Dendritic cell treated with granulocyte-macrophage colony-stimulating factor and Interleukin-4, amounts not matched to agents 40 ng/mL and 50 ng/mL, for 4 days (primary cell): ENCODE data around the gene COL4A6.
"Not testable (repeated sequence)": the region's sequence is repeated elsewhere in the genome, so short reads cannot be mapped to it uniquely, and the experiment has no call there.

Experiments used
- H3K27ac Mint-ChIP-seq: one replicate; pipeline ENCODE4 v1.8.0; 2022; ENCODE audit warnings: mild to moderate bottlenecking, mixed read lengths
- H3K27me3 Mint-ChIP-seq: one replicate; pipeline ENCODE4 v1.8.0; 2022; ENCODE audit warnings: mild to moderate bottlenecking, mixed read lengths
- H3K36me3 Mint-ChIP-seq: one replicate; pipeline ENCODE4 v1.8.0; 2022; ENCODE audit warnings: low read depth, mixed read lengths
- H3K4me1 Mint-ChIP-seq: one replicate; pipeline ENCODE4 v1.8.0; 2022; ENCODE audit warnings: low read depth, mixed read lengths
- H3K4me3 Mint-ChIP-seq: one replicate; pipeline ENCODE4 v1.8.0; 2022; ENCODE audit warnings: mild to moderate bottlenecking, moderate library complexity, mixed read lengths
- H3K9me3 Mint-ChIP-seq: one replicate; pipeline ENCODE4 v1.8.0; 2022; ENCODE audit warnings: mixed read lengths
- intact Hi-C: fragments of 100-400 bp; cut with micrococcal nuclease; formaldehyde crosslinking; loops from one replicate; pipeline ENCODE4 v1.15.0; 2022

COL4A6 gene

DNA sequence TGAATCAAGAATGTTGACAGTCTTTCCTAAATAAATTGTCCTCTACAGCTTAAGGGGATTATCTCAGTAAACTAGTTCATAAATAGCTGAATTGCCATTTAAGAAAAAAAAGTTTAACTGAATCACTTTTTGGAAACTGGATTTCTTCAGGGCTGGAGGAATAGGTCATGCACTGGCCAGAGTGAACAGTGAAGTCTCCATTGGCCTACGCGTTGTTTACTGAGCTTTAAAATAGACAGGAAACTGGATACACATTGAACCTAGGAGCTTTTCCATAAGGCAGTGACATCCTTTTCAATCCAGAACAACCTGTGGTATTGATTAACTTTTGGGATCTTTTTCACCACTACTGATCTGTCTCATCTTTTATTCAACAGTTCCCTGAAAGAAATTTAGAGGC lies 58.0 kb downstream of the COL4A6 start:
- Mint-ChIP-seq H3K27ac (no peak overlapping the region), H3K9me3 (no peaks in the 10 kb centered on the region)

DNA sequence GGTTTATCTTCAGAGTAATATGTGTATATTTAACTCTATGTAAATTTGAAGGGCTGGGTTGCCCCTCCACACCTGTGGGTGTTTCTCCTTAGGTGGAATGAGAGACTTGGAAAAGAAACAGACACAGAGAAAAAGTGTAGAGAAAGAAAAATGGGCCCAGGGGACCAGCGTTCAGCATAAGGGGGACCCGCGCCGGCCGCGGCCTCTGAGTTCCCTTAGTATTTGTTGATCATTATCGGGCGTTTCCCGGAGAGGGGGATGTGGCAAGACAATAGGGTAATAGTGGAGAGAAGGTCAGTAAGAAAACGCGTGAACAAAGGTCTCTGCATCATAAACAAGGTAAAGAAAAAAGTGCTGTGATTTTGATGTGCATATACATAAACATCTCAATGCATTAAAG lies 61.4 kb downstream of the COL4A6 start:
- H3K4me3 Mint-ChIP-seq, intact Hi-C loops, H3K27ac Mint-ChIP-seq, H3K9me3 Mint-ChIP-seq, H3K36me3 Mint-ChIP-seq, H3K27me3 Mint-ChIP-seq, H3K4me1 Mint-ChIP-seq: not testable (repeated sequence)

More for the DNA sequence above, 58.0 kb downstream of the COL4A6 start:
- H3K36me3 Mint-ChIP-seq = no peaks in the 10 kb centered on the region
- no peak overlapping the region for H3K4me3 Mint-ChIP-seq
- no peaks in the 10 kb centered on the region for H3K27me3 Mint-ChIP-seq
- H3K4me1 Mint-ChIP-seq = no peaks in the 10 kb centered on the region
- intact Hi-C loops = no loop called here

DNA sequence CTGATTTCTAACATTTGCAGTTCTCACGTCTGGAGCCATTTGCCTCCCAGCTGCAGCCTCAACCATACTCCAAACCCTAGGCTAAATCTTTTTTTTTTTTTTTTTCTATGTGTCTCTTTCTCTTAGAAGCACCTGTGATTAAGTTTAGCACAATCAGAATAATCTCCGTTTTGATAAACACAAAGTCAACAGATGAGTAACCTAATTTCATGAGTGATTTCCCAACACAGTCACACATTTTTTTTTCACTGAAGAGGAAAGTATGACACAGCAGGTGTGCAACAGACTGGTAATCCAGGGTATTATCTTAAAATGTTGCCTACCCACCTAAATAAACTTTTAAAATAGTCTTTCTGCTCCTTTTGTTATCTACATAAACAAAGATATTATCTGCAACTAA lies 62.6 kb downstream of the COL4A6 start:
- intact Hi-C loops, H3K4me3 Mint-ChIP-seq, H3K4me1 Mint-ChIP-seq: not testable (repeated sequence)

DNA sequence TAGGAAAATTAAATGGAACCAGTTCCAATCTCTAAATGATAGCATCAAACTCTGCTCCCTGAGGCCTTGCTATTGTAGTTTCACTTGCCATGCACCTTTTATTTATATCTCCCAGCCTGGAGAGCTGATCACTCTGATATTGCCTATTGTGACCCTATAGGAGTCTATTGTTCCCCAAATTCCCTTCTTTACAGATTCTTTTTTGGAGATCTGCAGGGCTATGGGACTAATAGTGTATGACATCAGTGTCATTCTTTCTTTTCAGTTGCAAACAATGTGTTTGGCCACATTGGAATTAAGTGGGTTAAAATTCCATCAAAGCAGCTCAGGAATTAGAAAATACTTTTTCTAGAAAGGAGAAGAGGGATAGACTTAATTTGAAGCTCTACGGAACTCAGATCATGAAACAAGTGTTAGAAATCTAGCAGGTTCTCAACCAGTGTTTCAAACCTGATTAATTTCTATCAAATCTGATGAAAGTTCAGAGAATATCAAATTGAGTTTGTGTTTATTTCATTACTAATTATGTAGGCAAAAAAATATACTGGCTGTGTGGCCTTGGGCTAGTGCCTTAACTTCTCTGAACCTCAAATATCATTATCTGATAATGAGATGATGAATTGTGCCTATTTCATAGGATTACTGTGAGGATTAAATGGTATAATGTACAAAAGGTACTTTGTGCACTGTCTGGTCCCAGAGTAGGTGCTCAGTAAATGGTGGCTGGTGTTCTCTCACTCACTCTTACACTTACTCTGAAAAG lies 71.4 kb downstream of the COL4A6 start:
- H3K36me3 Mint-ChIP-seq = no peaks in the 10 kb centered on the region
- H3K27ac Mint-ChIP-seq = no peak overlapping the region
- H3K27me3 Mint-ChIP-seq = no peaks in the 10 kb centered on the region
- H3K4me1 Mint-ChIP-seq = no peaks in the 10 kb centered on the region
- H3K9me3 Mint-ChIP-seq = no peaks in the 10 kb centered on the region
- H3K4me3 Mint-ChIP-seq = no peak overlapping the region
- intact Hi-C loops = no loop called here

More for the DNA sequence above, 62.6 kb downstream of the COL4A6 start:
- not testable (repeated sequence) for H3K27ac Mint-ChIP-seq, H3K27me3 Mint-ChIP-seq, H3K36me3 Mint-ChIP-seq, H3K9me3 Mint-ChIP-seq

DNA sequence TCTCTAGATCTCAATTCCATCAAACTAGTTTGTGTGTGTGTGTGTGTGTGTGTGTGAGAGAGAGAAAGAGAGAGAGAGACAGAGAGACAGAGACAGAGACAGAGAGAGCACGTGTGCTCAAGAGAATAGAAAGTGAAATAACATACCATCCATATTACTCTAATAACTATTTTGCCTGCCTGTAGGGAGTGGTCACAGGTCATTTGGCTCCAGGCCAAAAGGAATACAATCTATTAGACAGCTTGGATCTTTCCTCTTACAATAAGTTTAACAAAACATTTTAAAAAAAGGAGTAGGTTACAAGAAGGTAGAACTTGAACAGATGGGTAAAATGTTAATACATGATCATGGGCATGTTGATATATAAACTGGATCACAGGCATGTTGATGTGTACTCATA lies 76.2 kb downstream of the COL4A6 start:
- intact Hi-C loops = no loop called here
- no peak overlapping the region for H3K27ac Mint-ChIP-seq
- no peaks in the 10 kb centered on the region for H3K4me1 Mint-ChIP-seq
- no peaks in the 10 kb centered on the region for H3K27me3 Mint-ChIP-seq
- H3K4me3 Mint-ChIP-seq = no peak overlapping the region
- H3K9me3 Mint-ChIP-seq = no peaks in the 10 kb centered on the region
- H3K36me3 Mint-ChIP-seq = no peaks in the 10 kb centered on the region

DNA sequence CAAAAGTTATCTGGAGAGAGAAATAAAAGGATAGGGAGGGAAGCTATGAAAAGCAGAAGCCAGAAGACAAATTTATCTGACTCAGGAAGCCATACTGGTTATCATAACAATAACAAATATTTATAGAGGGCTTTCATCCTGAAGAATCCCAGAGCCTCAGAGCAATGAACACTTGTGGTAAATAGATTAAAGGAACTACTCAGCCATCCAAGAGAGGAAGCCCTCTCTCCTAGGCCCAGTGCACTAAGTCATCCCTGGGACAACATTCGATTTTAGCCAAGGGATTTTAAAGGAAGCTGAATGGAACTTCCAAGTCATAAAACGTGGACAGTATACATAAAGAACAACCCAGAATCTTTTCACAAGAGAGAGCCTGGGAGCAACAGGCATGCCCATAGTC lies 76.9 kb downstream of the COL4A6 start:
- H3K4me3 Mint-ChIP-seq = no peak overlapping the region
- no peak overlapping the region for H3K27ac Mint-ChIP-seq
- intact Hi-C loops = no loop called here
- no peaks in the 10 kb centered on the region for H3K36me3 Mint-ChIP-seq
- H3K4me1 Mint-ChIP-seq = no peaks in the 10 kb centered on the region
- H3K27me3 Mint-ChIP-seq = no peaks in the 10 kb centered on the region
- no peaks in the 10 kb centered on the region for H3K9me3 Mint-ChIP-seq

DNA sequence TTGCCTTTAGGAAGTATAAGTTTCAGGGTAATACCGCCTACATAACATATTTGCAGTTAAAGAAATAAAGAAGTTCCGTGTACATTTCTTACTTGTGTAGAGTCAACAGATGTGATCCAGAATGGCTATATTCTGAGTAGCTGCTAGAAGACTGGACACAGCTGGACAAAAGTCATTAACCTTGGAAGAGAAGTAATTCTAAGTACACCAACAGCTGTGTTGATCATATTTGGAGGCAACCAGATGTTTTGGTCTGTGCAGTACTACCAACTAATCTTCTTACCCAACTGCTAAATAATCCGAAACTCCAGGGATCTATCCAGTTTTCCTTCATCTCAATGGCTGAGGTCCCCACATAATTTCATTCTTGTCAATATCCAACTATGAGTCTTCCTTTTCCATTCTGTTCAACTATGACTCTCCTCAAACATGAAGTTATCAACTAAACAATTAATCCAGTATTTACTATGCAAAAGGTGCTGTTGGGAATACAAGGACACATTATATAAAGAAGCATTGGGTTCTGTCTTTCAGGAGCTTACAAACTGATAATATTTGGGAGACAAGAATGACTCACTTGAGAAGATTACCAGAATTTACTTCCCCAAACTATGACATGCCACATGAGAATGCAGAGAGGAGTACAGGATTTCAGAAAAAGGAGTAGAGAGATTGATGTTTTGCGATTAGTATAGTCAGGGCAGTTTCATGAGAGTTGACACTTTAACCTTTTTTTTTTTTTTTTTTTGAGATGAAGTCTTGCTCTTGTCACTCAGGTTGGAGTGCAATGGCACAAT lies 78.2 kb downstream of the COL4A6 start:
- H3K4me3 Mint-ChIP-seq = no peak overlapping the region
- no peaks in the 10 kb centered on the region for H3K4me1 Mint-ChIP-seq
- H3K36me3 Mint-ChIP-seq = no peaks in the 10 kb centered on the region
- H3K27me3 Mint-ChIP-seq = no peaks in the 10 kb centered on the region
- intact Hi-C loops = no loop called here
- H3K27ac Mint-ChIP-seq = no peak overlapping the region
- no peaks in the 10 kb centered on the region for H3K9me3 Mint-ChIP-seq

DNA sequence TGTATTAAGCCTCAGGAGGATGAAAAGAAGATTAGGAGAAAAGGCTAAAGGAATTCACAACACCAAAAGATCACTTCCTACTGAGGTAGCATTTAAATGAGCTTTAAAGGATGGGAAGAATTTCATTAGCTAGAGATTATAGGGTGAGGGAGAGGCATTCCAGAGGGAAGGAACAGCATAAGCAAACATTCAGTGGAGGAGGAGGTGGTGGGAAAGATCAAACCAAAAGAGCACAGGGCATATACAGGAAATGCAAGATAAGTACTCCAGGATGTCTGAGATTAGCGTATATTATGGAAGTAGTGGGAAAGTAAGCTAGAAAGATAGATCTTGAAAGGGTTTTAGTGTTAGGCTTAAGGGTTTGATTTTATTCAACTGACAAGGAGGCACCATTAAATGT lies 84.8 kb downstream of the COL4A6 start:
- intact Hi-C loops = no loop called here
- Mint-ChIP-seq H3K27me3 (no peaks in the 10 kb centered on the region), H3K4me1 (no peaks in the 10 kb centered on the region), H3K36me3 (no peaks in the 10 kb centered on the region), H3K4me3 (no peak overlapping the region), H3K27ac (no peak overlapping the region), H3K9me3 (no peaks in the 10 kb centered on the region)

DNA sequence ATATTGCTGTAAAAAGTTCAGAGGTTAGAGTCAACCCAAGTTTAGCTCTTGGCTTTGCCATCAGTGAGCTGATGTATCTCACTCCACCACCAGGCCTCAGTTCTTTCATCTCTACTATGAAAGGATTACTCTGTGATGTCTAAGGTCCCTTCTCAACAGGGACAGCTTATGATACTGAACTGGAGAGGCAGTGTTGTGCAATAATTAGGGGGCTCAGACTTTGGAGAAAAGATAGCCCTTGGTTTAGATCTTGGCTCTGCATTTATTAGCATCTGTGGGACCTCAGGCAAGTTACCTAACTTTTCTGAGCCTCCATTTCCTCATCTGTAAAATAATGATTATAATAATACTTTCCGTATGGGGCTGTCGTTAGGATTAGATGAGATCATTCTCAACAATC lies 89.0 kb downstream of the COL4A6 start:
- intact Hi-C loops = no loop called here
- Mint-ChIP-seq H3K27me3 (no peaks in the 10 kb centered on the region), H3K36me3 (no peaks in the 10 kb centered on the region), H3K4me3 (no peak overlapping the region), H3K4me1 (no peaks in the 10 kb centered on the region), H3K9me3 (no peaks in the 10 kb centered on the region), H3K27ac (no peak overlapping the region)

DNA sequence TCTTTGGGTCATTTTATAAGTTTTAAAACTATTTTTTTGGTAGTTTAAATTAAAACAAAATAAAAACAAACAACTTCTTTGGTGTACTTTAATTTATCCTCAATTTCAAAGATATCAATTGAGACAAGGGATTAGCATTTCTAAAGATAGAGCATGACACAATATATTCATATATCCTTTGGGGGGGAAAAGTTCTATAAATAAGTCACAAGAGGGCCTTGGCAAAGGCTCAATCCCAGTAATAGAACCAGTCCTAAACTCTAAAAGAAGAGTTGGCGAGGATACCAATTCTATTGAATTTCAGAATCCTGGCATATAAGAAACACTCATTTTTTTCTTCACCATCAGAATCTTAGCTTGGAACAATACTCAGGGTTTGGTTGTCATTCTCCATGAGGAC lies 89.7 kb downstream of the COL4A6 start:
- no peak overlapping the region for H3K4me3 Mint-ChIP-seq
- intact Hi-C loops = no loop called here
- no peaks in the 10 kb centered on the region for H3K9me3 Mint-ChIP-seq
- no peaks in the 10 kb centered on the region for H3K36me3 Mint-ChIP-seq
- H3K27me3 Mint-ChIP-seq = no peaks in the 10 kb centered on the region
- no peak overlapping the region for H3K27ac Mint-ChIP-seq
- H3K4me1 Mint-ChIP-seq = no peaks in the 10 kb centered on the region

DNA sequence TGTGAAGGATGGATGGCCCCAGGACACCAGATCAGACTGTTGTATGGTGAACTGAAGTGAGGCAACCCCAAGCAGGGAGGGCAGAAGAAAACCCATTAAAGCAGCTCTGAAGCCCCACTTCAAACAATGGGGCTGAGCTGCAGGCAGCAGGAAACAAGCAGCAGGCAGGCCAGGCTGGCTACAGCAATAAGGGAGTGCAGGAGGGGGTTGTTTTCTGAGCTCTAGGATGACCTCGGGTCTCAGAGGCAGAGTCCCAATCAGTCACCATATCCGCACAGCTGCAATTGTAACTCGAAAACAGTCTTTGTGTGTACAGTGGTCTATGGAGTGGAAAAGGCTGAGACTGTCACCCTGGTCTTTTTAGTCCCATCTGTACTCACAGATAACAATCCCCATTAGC lies 90.4 kb downstream of the COL4A6 start:
- intact Hi-C loops = no loop called here
- no peak overlapping the region for H3K27ac Mint-ChIP-seq
- no peak overlapping the region for H3K4me3 Mint-ChIP-seq
- H3K9me3 Mint-ChIP-seq = no peaks in the 10 kb centered on the region
- H3K36me3 Mint-ChIP-seq = no peaks in the 10 kb centered on the region
- H3K4me1 Mint-ChIP-seq = no peaks in the 10 kb centered on the region
- H3K27me3 Mint-ChIP-seq = no peaks in the 10 kb centered on the region

DNA sequence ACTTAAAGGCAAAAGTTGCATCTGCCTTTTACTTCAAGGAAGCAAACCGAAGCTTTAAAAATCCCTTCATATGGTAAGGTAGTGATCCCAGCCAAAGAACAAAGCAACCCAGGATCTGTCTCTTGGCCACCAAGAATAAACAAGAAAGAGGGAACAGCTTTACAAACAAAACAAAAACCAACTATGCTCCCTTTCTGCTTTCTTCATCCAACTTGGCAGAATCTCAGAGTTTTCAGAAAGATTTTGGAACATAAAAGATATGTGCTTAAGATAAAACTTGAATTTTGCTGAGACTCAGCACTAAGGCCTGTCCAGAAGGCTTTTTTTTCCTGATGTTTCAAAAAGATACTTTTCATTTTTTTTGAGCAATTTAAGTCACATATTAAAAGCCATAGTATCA lies 94.0 kb downstream of the COL4A6 start:
- intact Hi-C loops = no loop called here
- Mint-ChIP-seq H3K36me3 (no peaks in the 10 kb centered on the region), H3K9me3 (no peaks in the 10 kb centered on the region), H3K27ac (no peak overlapping the region), H3K27me3 (no peaks in the 10 kb centered on the region), H3K4me3 (no peak overlapping the region), H3K4me1 (no peaks in the 10 kb centered on the region)

DNA sequence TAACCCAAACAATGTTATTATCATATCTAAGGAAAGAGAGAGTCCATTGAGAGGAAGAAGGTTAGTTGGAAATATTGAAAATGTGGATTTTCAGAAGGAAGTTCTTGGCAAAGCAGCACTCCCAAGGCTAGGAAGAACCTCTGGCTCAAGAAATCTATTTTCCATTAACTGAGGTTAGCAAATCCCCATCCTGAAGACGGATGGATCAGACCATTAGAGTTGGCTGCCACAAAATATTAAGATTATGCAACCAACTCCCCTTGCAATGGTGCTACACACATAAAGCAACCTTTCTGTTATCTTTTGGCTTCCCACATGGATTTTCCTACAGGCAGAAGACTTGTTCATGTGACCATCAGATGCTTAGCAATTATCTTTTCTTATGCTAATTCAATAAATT lies 96.3 kb downstream of the COL4A6 start:
- Mint-ChIP-seq H3K4me1 (no peaks in the 10 kb centered on the region), H3K27ac (no peak overlapping the region), H3K4me3 (no peak overlapping the region), H3K27me3 (no peaks in the 10 kb centered on the region), H3K36me3 (no peaks in the 10 kb centered on the region), H3K9me3 (no peaks in the 10 kb centered on the region)
- intact Hi-C loops = no loop called here

DNA sequence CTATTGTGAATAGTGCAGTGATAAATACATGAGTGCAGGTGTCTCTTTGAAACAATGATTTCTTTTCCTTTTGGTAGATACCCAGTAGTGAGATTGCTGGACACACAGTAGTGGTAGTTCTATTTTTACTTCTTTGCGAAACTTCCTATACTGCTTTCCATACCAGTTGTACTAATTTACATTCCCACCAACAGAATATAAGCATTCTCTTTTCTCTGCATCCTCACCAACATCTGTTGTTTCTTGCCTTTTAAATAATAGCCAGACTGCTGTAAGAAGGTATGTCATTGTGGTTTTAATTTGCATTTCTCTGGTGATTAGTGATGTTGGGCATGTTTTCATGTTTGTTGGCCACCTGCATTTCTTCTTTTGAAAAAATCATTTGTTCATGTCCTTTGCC lies 105.9 kb downstream of the COL4A6 start:
- H3K9me3 Mint-ChIP-seq = no peaks in the 10 kb centered on the region

More for the DNA sequence above, 105.9 kb downstream of the COL4A6 start:
- Mint-ChIP-seq H3K4me3 (no peak overlapping the region), H3K27me3 (no peaks in the 10 kb centered on the region), H3K4me1 (no peaks in the 10 kb centered on the region), H3K27ac (no peak overlapping the region), H3K36me3 (no peaks in the 10 kb centered on the region)
- intact Hi-C loops = no loop called here
